DOHH2 (cell line): ENCODE results near the gene PGAM4.

Experiments used
- H3F3A ChIP-seq: fragments of 200-600 bp; sonication (generic), shearing (Covaris generic); 2 replicates; pipeline ENCODE4 v1.6.0; 2016; ENCODE audit warnings: antibody characterized with exemption, mild to moderate bottlenecking; ENCODE audit not compliant: control insufficient read depth, insufficient read depth
- H3K27ac ChIP-seq: fragments of 200-600 bp; sonication (generic); 2 replicates; pipeline ENCODE4 v1.5.1; 2014; ENCODE audit warnings: low read depth, mild to moderate bottlenecking, low read length, moderate library complexity
- H3K27me3 ChIP-seq: fragments of 200-600 bp; sonication (generic); 2 replicates; pipeline ENCODE4 v1.6.1; 2014; ENCODE audit warnings: mild to moderate bottlenecking, low read length, mixed read lengths; ENCODE audit not compliant: control insufficient read depth
- H3K36me3 ChIP-seq: fragments of 200-600 bp; sonication (generic); 2 replicates; pipeline ENCODE4 v1.6.1; 2014; ENCODE audit warnings: mild to moderate bottlenecking, low read length, moderate library complexity, mixed read lengths; ENCODE audit not compliant: control insufficient read depth
- H3K4me1 ChIP-seq: fragments of 200-600 bp; sonication (generic); 2 replicates; pipeline ENCODE4 v1.6.1; 2014; ENCODE audit warnings: mild to moderate bottlenecking, low read length, mixed read lengths; ENCODE audit not compliant: control insufficient read depth
- H3K4me2 ChIP-seq: fragments of 200-600 bp; sonication (generic); 2 replicates; pipeline ENCODE4 v1.6.0; 2014; ENCODE audit warnings: mild to moderate bottlenecking, low read length, moderate library complexity
- H3K4me3 ChIP-seq: fragments of 200-600 bp; sonication (generic); 2 replicates; pipeline ENCODE4 v1.5.1; 2014; ENCODE audit warnings: mild to moderate bottlenecking, low read length, mixed read lengths
- H3K79me2 ChIP-seq: fragments of 200-600 bp; sonication (generic); 2 replicates; pipeline ENCODE4 v1.6.1; 2014; ENCODE audit warnings: mild to moderate bottlenecking, low read length, mixed read lengths; ENCODE audit not compliant: control insufficient read depth
- H3K9me2 ChIP-seq: fragments of 200-600 bp; sonication (generic); replicated peaks from 2 replicates; pipeline ENCODE4 v1.6.1; 2014; ENCODE audit warnings: mild to moderate bottlenecking, low read length, mixed read lengths; ENCODE audit not compliant: control insufficient read depth
- H3K9me3 ChIP-seq: fragments of 200-600 bp; sonication (generic); 2 replicates; pipeline ENCODE4 v1.6.1; 2014; ENCODE audit warnings: antibody characterized with exemption, low read length, mixed read lengths; ENCODE audit not compliant: control insufficient read depth, insufficient read depth
- H4K20me1 ChIP-seq: fragments of 200-600 bp; sonication (generic); 2 replicates; pipeline ENCODE4 v1.6.0; 2014; ENCODE audit warnings: low read depth, mild to moderate bottlenecking, antibody characterized with exemption, low read length, moderate library complexity; ENCODE audit not compliant: control insufficient read depth, insufficient read depth
- EZH2phosphoT487 ChIP-seq: fragments of 200-600 bp; sonication (generic); IDR thresholded peaks from 2 replicates; pipeline ENCODE4 v1.6.1; 2017; ENCODE audit warnings: borderline replicate concordance, mild to moderate bottlenecking, antibody characterized with exemption, low read length, moderate library complexity, mixed read lengths
- TF ChIP-seq, protein P1 (sequence below): fragments of 200-600 bp; sonication (generic); IDR thresholded peaks from one replicate; pipeline ENCODE4 v1.5.1; 2014; ENCODE audit warnings: antibody characterized with exemption, mild to moderate bottlenecking, low read depth, low read length; ENCODE audit not compliant: poor library complexity, severe bottlenecking

The PGAM4 gene

GRCh38 chrX:77938083-77938680 lies 31.3 kb downstream of the PGAM4 start:
- Histone ChIP-seq H3K4me3 (no peak overlapping the region), H3K36me3 (no peaks in the 10 kb centered on the region), H3K79me2 (no peaks in the 10 kb centered on the region), H3K4me2 (no peak overlapping the region), H3F3A (no peaks in the 10 kb centered on the region), H4K20me1 (no peaks in the 10 kb centered on the region), H3K27me3 (no peaks in the 10 kb centered on the region), H3K27ac (no peak overlapping the region), H3K4me1 (peaks cover 11% of the 10 kb centered on the region), H3K9me3 (no peaks in the 10 kb centered on the region), H3K9me2 (no peaks in the 10 kb centered on the region)
- TF ChIP-seq, protein P1, sequence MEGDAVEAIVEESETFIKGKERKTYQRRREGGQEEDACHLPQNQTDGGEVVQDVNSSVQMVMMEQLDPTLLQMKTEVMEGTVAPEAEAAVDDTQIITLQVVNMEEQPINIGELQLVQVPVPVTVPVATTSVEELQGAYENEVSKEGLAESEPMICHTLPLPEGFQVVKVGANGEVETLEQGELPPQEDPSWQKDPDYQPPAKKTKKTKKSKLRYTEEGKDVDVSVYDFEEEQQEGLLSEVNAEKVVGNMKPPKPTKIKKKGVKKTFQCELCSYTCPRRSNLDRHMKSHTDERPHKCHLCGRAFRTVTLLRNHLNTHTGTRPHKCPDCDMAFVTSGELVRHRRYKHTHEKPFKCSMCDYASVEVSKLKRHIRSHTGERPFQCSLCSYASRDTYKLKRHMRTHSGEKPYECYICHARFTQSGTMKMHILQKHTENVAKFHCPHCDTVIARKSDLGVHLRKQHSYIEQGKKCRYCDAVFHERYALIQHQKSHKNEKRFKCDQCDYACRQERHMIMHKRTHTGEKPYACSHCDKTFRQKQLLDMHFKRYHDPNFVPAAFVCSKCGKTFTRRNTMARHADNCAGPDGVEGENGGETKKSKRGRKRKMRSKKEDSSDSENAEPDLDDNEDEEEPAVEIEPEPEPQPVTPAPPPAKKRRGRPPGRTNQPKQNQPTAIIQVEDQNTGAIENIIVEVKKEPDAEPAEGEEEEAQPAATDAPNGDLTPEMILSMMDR: no peak
- no peak for TF ChIP-seq EZH2phosphoT487

DNA sequence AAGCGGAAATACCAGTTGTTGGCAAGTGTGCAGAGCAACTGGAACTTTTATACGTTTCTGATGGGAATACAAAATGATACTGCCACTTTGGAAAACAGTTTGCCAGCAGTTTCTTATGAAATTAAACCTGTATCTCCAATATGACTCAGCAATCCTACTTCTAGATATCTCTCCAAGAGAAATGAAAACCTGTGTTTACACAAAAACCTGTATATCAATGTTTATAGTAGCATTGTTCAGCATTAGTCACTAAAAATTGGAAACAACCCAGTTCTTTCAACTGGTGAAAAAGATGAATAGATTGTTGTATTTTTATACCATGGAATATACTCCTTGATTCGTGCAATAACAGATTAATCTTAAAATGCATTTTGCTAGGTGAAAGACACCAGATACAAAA lies 32.1 kb downstream of the PGAM4 start:
- Histone ChIP-seq H3K79me2 (no peaks in the 10 kb centered on the region), H3K9me2 (no peaks in the 10 kb centered on the region), H3K4me1 (peaks cover 3% of the 10 kb centered on the region; the same call in 1 of the 2 replicates), H3F3A (no peaks in the 10 kb centered on the region), H3K4me3 (no peak overlapping the region), H4K20me1 (no peaks in the 10 kb centered on the region), H3K9me3 (no peaks in the 10 kb centered on the region), H3K36me3 (no peaks in the 10 kb centered on the region), H3K27ac (no peak overlapping the region), H3K27me3 (no peaks in the 10 kb centered on the region), H3K4me2 (no peak overlapping the region)
- no peak for TF ChIP-seq EZH2phosphoT487
- TF ChIP-seq, protein P1: no peak

GRCh38 chrX:77936299-77936698 lies 33.1 kb downstream of the PGAM4 start:
- no peaks in the 10 kb centered on the region for H3K4me1 ChIP-seq
- no peaks in the 10 kb centered on the region for H3K9me2 ChIP-seq
- H3K27ac ChIP-seq: no peak overlapping the region
- H3K4me2 ChIP-seq: no peak overlapping the region
- no peaks in the 10 kb centered on the region for H3F3A ChIP-seq
- H3K79me2 ChIP-seq: no peaks in the 10 kb centered on the region
- TF ChIP-seq EZH2phosphoT487: no peak
- TF ChIP-seq, protein P1: no peak
- no peaks in the 10 kb centered on the region for H3K9me3 ChIP-seq
- no peaks in the 10 kb centered on the region for H4K20me1 ChIP-seq
- H3K4me3 ChIP-seq: no peak overlapping the region
- H3K36me3 ChIP-seq: no peaks in the 10 kb centered on the region
- H3K27me3 ChIP-seq: no peaks in the 10 kb centered on the region
